H1 (cell line): ENCODE data around the gene IFNG-AS1. TPM values are rescaled to one million over a fixed set of nuclear protein-coding genes. Genes with fewer than 3 reads are reported as not detected.
A peak's percentile ranks its signal among the peaks of the same experiment; 100 is the strongest.

Experiments
- CTCF ChIA-PET: fragments of 300-600 bp; sonication (Branson Sonifier 250); formaldehyde crosslinking; loops from one replicate; lab custom pipeline; 2021; ENCODE audit not compliant: partially characterized antibody; lab: Charles Lee
- POLR2A ChIA-PET: fragments of 300-600 bp; sonication (Branson Sonifier 250); formaldehyde crosslinking; loops from one replicate; lab custom pipeline; 2021; ENCODE audit warnings: inconsistent platforms; ENCODE audit not compliant: partially characterized antibody; lab: Charles Lee
- DNase-seq, 2 experiments: peaks; one replicate each; pipeline versions ENCODE4 v3.0.0 to v3.0.0-alpha.2; 2010 to 2022; ENCODE audit warnings: low spot score in 2 of 2, low read depth in 1 of 2, mixed read lengths in 1 of 2
- FAIRE-seq: peaks from 2 replicates; lab custom pipeline; 2011; peaks lifted over from hg19 to GRCh38; lab: Jason Lieb, UNC
- H2AFZ ChIP-seq: 2 replicates; pipeline ENCODE4 v1.8.1; 2012; ENCODE audit warnings: low read length, inconsistent platforms
- H2AK5ac ChIP-seq: 2 replicates; pipeline ENCODE4 v1.6.1; 2013; ENCODE audit warnings: low read depth, low read length
- H2BK120ac ChIP-seq: replicated peaks from 2 replicates; pipeline ENCODE3; 2013; ENCODE audit warnings: low read depth, low read length, inconsistent platforms
- H2BK12ac ChIP-seq: 2 replicates; pipeline ENCODE4 v1.6.1; 2013; ENCODE audit warnings: low read depth, low read length
- H2BK15ac ChIP-seq: 2 replicates; pipeline ENCODE4 v1.6.1; 2013; ENCODE audit warnings: low read length
- H2BK20ac ChIP-seq: 2 replicates; pipeline ENCODE4 v1.6.1; 2013; ENCODE audit warnings: low read length
- H2BK5ac ChIP-seq: 2 replicates; pipeline ENCODE4 v1.6.1; 2013; ENCODE audit warnings: low read depth, low read length
- H3K14ac ChIP-seq: 2 replicates; pipeline ENCODE4 v1.6.1; 2013; ENCODE audit warnings: inconsistent platforms; ENCODE audit not compliant: insufficient read length
- H3K18ac ChIP-seq: 2 replicates; pipeline ENCODE4 v1.6.1; 2013; ENCODE audit warnings: low read length; ENCODE audit errors: extremely low read depth
- H3K23ac ChIP-seq: 2 replicates; pipeline ENCODE4 v1.6.1; 2013; ENCODE audit warnings: inconsistent platforms; ENCODE audit not compliant: insufficient read length
- H3K23me2 ChIP-seq: 2 replicates; pipeline ENCODE4 v1.6.1; 2013; ENCODE audit warnings: low read depth, low read length
- H3K27ac ChIP-seq: 2 replicates; pipeline ENCODE4 v1.6.1; 2011; ENCODE audit warnings: low read depth, low read length, inconsistent platforms
- H3K27me3 ChIP-seq, 4 experiments: replicated peaks in 1 of 4; 1 replicate in 1 of 4; 2 replicates in 3 of 4; pipeline versions ENCODE4 v1.6.1 to v1.8.1; 2011 to 2013; ENCODE audit warnings: low read length in 3 of 4, mild to moderate bottlenecking in 3 of 4, inconsistent platforms in 2 of 4, mixed read lengths in 2 of 4, moderate library complexity in 1 of 4; ENCODE audit not compliant: control insufficient read depth in 3 of 4, insufficient read depth in 3 of 4; ENCODE audit errors: extremely low read depth in 1 of 4
- H3K36me3 ChIP-seq, 4 experiments: 2 replicates each; pipeline versions ENCODE4 v1.6.1 to v1.8.1; 2011 to 2013; ENCODE audit warnings: mild to moderate bottlenecking in 4 of 4, low read length in 3 of 4, moderate library complexity in 2 of 4, control low read depth in 1 of 4, inconsistent platforms in 1 of 4; ENCODE audit not compliant: insufficient read depth in 4 of 4, control insufficient read depth in 2 of 4
- H3K4ac ChIP-seq: replicated peaks from 2 replicates; pipeline ENCODE3; 2013; ENCODE audit warnings: low read length, low read depth, mixed read lengths, inconsistent platforms; ENCODE audit not compliant: insufficient read length
- H3K4me1 ChIP-seq, 4 experiments: replicated peaks in 1 of 4; 1 replicate in 1 of 4; 2 replicates in 3 of 4; pipeline versions ENCODE4 v1.6.1 to v1.8.1; 2011 to 2013; ENCODE audit warnings: low read length in 3 of 4, inconsistent platforms in 2 of 4, mixed read lengths in 1 of 4; ENCODE audit not compliant: insufficient read depth in 4 of 4, control insufficient read depth in 3 of 4
- H3K4me2 ChIP-seq, 2 experiments: 2 replicates each; pipeline versions ENCODE4 v1.6.1 to v1.8.1; 2011 to 2013; ENCODE audit warnings: low read depth in 2 of 2, low read length in 2 of 2, control low read depth in 1 of 2, inconsistent platforms in 1 of 2, mild to moderate bottlenecking in 1 of 2; ENCODE audit not compliant: insufficient read depth in 1 of 2
- H3K4me3 ChIP-seq, 4 experiments: fragments of 200-600, 300-600 bp in 1 of 4; sonication (generic), shearing (Covaris generic), sonication (Bioruptor Twin) in 1 of 4; 2 replicates each; pipeline versions ENCODE4 v1.5.1 to v1.8.1; 2011 to 2016; ENCODE audit warnings: low read length in 4 of 4, low read depth in 3 of 4, control low read depth in 2 of 4, inconsistent platforms in 2 of 4, mild to moderate bottlenecking in 2 of 4, mixed read lengths in 1 of 4, moderate library complexity in 1 of 4; ENCODE audit not compliant: insufficient read depth in 2 of 4; ENCODE audit errors: extremely low read depth in 1 of 4
- H3K56ac ChIP-seq: replicated peaks from 2 replicates; pipeline ENCODE3; 2013; ENCODE audit warnings: low read depth, mild to moderate bottlenecking, mixed read lengths, low read length, inconsistent platforms; ENCODE audit not compliant: insufficient read length
- H3K79me1 ChIP-seq: 2 replicates; pipeline ENCODE4 v1.6.1; 2013; ENCODE audit warnings: low read depth, low read length, control low read depth
- H3K79me2 ChIP-seq, 2 experiments: 2 replicates each; pipeline versions ENCODE4 v1.6.1 to v1.8.1; 2012 to 2013; ENCODE audit warnings: low read length in 2 of 2, mild to moderate bottlenecking in 2 of 2, inconsistent platforms in 1 of 2; ENCODE audit not compliant: insufficient read depth in 2 of 2, control insufficient read depth in 1 of 2
- H3K9ac ChIP-seq, 4 experiments: replicated peaks in 1 of 4; 1 replicate in 1 of 4; 2 replicates in 3 of 4; pipeline versions ENCODE4 v1.6.1 to v1.8.1; 2011 to 2013; ENCODE audit warnings: low read depth in 3 of 4, low read length in 3 of 4, control low read depth in 2 of 4, mild to moderate bottlenecking in 2 of 4, moderate library complexity in 2 of 4, inconsistent platforms in 1 of 4; ENCODE audit errors: extremely low read depth in 1 of 4
- H3K9me3 ChIP-seq, 2 experiments: 2 replicates each; pipeline versions ENCODE4 v1.6.1 to v1.8.1; 2012 to 2013; ENCODE audit warnings: mild to moderate bottlenecking in 2 of 2, moderate library complexity in 2 of 2, control low read depth in 1 of 2, inconsistent platforms in 1 of 2, low read depth in 1 of 2, low read length in 1 of 2, mixed read lengths in 1 of 2; ENCODE audit not compliant: insufficient read depth in 2 of 2
- H4K20me1 ChIP-seq, 2 experiments: replicated peaks in 1 of 2; 2 replicates each; pipeline versions ENCODE3 to v1.8.1; 2011 to 2013; ENCODE audit warnings: inconsistent platforms in 2 of 2, low read length in 2 of 2, mild to moderate bottlenecking in 1 of 2; ENCODE audit not compliant: insufficient read depth in 2 of 2, control insufficient read depth in 1 of 2
- H4K5ac ChIP-seq: 2 replicates; pipeline ENCODE4 v1.6.1; 2013; ENCODE audit warnings: low read length, low read depth, mixed read lengths, inconsistent platforms; ENCODE audit not compliant: insufficient read length
- H4K8ac ChIP-seq: 2 replicates; pipeline ENCODE4 v1.8.0; 2013; ENCODE audit warnings: mild to moderate bottlenecking, moderate library complexity, low read length, inconsistent platforms; ENCODE audit not compliant: insufficient read depth; ENCODE audit errors: extremely low read depth
- H4K91ac ChIP-seq: replicated peaks from 2 replicates; pipeline ENCODE3; 2013; ENCODE audit warnings: low read length, mixed read lengths, inconsistent platforms; ENCODE audit not compliant: insufficient read length
- BCL11A ChIP-seq, 2 experiments: IDR thresholded peaks; one replicate each; pipeline ENCODE4 v1.6.1; 2011; ENCODE audit warnings: low read depth in 2 of 2, low read length in 2 of 2, mild to moderate bottlenecking in 2 of 2
- CBX8 ChIP-seq: fragments of 300-800, 300-1000 bp; sonication (generic); IDR thresholded peaks from 2 replicates; pipeline ENCODE4 v1.7.1; 2016; ENCODE audit warnings: low read depth, low read length, borderline replicate concordance
- EGR1 ChIP-seq: IDR thresholded peaks from 2 replicates; pipeline ENCODE4 v1.6.1; 2011; ENCODE audit warnings: low read depth, low read length, borderline replicate concordance
- HDAC2 ChIP-seq, 2 experiments: fragments of 300-600 bp in 1 of 2; sonication (generic) in 1 of 2; IDR thresholded peaks; 2 replicates each; pipeline ENCODE4 v1.6.1; 2011 to 2012; ENCODE audit warnings: low read depth in 2 of 2, low read length in 2 of 2, mild to moderate bottlenecking in 2 of 2, moderate library complexity in 2 of 2, borderline replicate concordance in 1 of 2, inconsistent platforms in 1 of 2
- KDM4A ChIP-seq: IDR thresholded peaks from one replicate; pipeline ENCODE4 v1.7.1; 2012; ENCODE audit warnings: low read depth, mild to moderate bottlenecking, moderate library complexity, low read length, inconsistent platforms; ENCODE audit not compliant: severe bottlenecking
- POLR2A ChIP-seq, 2 experiments: IDR thresholded peaks; 1 replicate in 1 of 2; 2 replicates in 1 of 2; pipeline ENCODE4 v1.6.1; 2011; ENCODE audit warnings: low read depth in 2 of 2, low read length in 2 of 2, mild to moderate bottlenecking in 2 of 2; ENCODE audit errors: control extremely low read depth in 1 of 2
- RNF2 ChIP-seq: fragments of 200-900, 300-1000 bp; sonication (generic); IDR thresholded peaks from 2 replicates; pipeline ENCODE4 v1.7.1; 2016; ENCODE audit warnings: borderline replicate concordance, low read depth, mild to moderate bottlenecking, antibody characterized with exemption, low read length; ENCODE audit not compliant: poor library complexity, severe bottlenecking; ENCODE audit errors: missing control alignments
- SIRT6 ChIP-seq: IDR thresholded peaks from one replicate; pipeline ENCODE4 v1.7.1; 2012; ENCODE audit warnings: low read length, inconsistent platforms
- SRF ChIP-seq: IDR thresholded peaks from 2 replicates; pipeline ENCODE4 v1.6.1; 2011; ENCODE audit warnings: mild to moderate bottlenecking, low read depth, low read length, moderate library complexity
- TBP ChIP-seq: IDR thresholded peaks from 2 replicates; pipeline ENCODE4 v1.6.1; 2011; ENCODE audit warnings: low read depth, low read length, improper control_type of control experiment
- YY1 ChIP-seq: IDR thresholded peaks from 2 replicates; pipeline ENCODE4 v1.6.1; 2011; ENCODE audit warnings: low read depth, mild to moderate bottlenecking, low read length
- WGBS, 2 experiments: shearing (Covaris generic) in 1 of 2; methylation state at CpG; one replicate each; pipeline versions ENCODE4 v1.1.6 to v1.1.7; 2013 to 2015; ENCODE audit warnings: low lambda C conversion rate in 2 of 2, mixed read lengths in 2 of 2, inconsistent platforms in 1 of 2, low coverage in 1 of 2, missing lambda C conversion rate in 1 of 2; ENCODE audit not compliant: insufficient replicate concordance in 2 of 2, insufficient coverage in 1 of 2, insufficient read length in 1 of 2; ENCODE audit errors: extremely low coverage in 1 of 2, missing lambda C conversion rate in 1 of 2; 5-methylcytosine and 5-hydroxymethylcytosine counted together
- polyA plus RNA-seq, 7 experiments: library from polyadenylated mRNA; depleted of rRNA in 3 of 7; stranded (reverse) in 5 of 7; unstranded in 2 of 7; fragments of >200 nt in 5 of 7; fragments of 200-250 nt in 2 of 7; gene quantifications; 1 replicate in 5 of 7; 2 replicates in 1 of 7; 4 replicates in 1 of 7; pipeline versions ENCODE4 v1.2.1 to v1.2.3, GENCODE V29; 2011 to 2013; ENCODE audit warnings: missing spikeins in 2 of 7, mixed read lengths in 2 of 7
- total RNA-seq: library from RNA; stranded (reverse); fragmentation: NEBNext Ultra II Directional; extraction: Animal tissue kit (Norgen Biotek cat#: 25700); gene quantifications from 2 replicates; pipeline ENCODE4 v1.2.1, GENCODE V29; 2021
- TF ChIP-seq, protein P1 (sequence below): IDR thresholded peaks from 2 replicates; pipeline ENCODE4 v1.6.1; 2011; ENCODE audit warnings: low read depth, mild to moderate bottlenecking, low read length; ENCODE audit not compliant: insufficient read depth

Gene IFNG-AS1
- total and polyA plus RNA-seq, 2 of the 8 experiments (the other 6 are each of a cell fraction or from before 2014, with no cell fraction given) = not detected

GRCh38 chr12:67942724-67943123 is 46.5 kb upstream of the IFNG-AS1 start:
- peaks cover 0 to 6% (median 2%) of the 10 kb centered on the region in 4 experiments; a peak in 3 of 7 replicates for H3K4me1 ChIP-seq
- TF ChIP-seq BCL11A (IDR thresholded peaks at IDR 0.05; ENCODE audit: low read depth in 2 of 2, low read length in 2 of 2) (no peak), POLR2A (IDR thresholded peaks at IDR 0.05; ENCODE audit: control extremely low read depth in 1 of 2, low read depth in 2 of 2, low read length in 2 of 2) (no peak), YY1 (no peak), CBX8 (no peak), EGR1 (no peak), TBP (no peak), SIRT6 (no peak), KDM4A (no peak), RNF2 (no peak), SRF (no peak), HDAC2 (IDR thresholded peaks at IDR 0.05; ENCODE audit: borderline replicate concordance in 1 of 2, low read depth in 2 of 2, low read length in 2 of 2) (no peak)
- TF ChIP-seq, protein P1, sequence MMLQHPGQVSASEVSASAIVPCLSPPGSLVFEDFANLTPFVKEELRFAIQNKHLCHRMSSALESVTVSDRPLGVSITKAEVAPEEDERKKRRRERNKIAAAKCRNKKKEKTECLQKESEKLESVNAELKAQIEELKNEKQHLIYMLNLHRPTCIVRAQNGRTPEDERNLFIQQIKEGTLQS = no peak
- FAIRE-seq = no peak
- no peak overlapping the region for H3K23ac ChIP-seq
- no peaks in the 10 kb centered on the region for H3K23me2 ChIP-seq
- no peaks in the 10 kb centered on the region for H3K79me2 ChIP-seq
- no peak overlapping the region for H2BK12ac ChIP-seq
- no peaks in the 10 kb centered on the region for H3K79me1 ChIP-seq
- no peaks in the 10 kb centered on the region for H3K27me3 ChIP-seq
- H3K36me3 ChIP-seq = no peaks in the 10 kb centered on the region
- H4K91ac ChIP-seq = no peak overlapping the region
- H2BK5ac ChIP-seq = no peak overlapping the region
- no peak overlapping the region for H3K14ac ChIP-seq
- 92% methylated on average over 3 of the region's 3 CpGs; no CpG with 5 or more reads in 1 of the 2 experiments for WGBS, 2 experiments
- H3K56ac ChIP-seq = no peak overlapping the region
- ChIA-PET POLR2A (no interaction called here), CTCF (interaction anchor here (0.6 to 2.5 kb wide), 33 partner anchors 8 to 586 kb away, joined by 3 to 28 read pairs (median 3); partner anchors contain the start of gene DYRK2)
- H3K4ac ChIP-seq = no peak overlapping the region
- H3K27ac ChIP-seq = no peak overlapping the region
- no peaks in the 10 kb centered on the region for H4K20me1 ChIP-seq
- H2BK15ac ChIP-seq = no peak overlapping the region
- no peak overlapping the region for H3K4me3 ChIP-seq
- no peak overlapping the region for H4K5ac ChIP-seq
- no peak overlapping the region for H4K8ac ChIP-seq
- no peak overlapping the region for H2BK120ac ChIP-seq
- no peak overlapping the region for H3K4me2 ChIP-seq
- DNase-seq = no peak
- no peaks in the 10 kb centered on the region for H3K9me3 ChIP-seq
- no peak overlapping the region for H2BK20ac ChIP-seq
- no peak overlapping the region for H3K18ac ChIP-seq
- H2AK5ac ChIP-seq = no peak overlapping the region
- H2AFZ ChIP-seq = no peak overlapping the region
- H3K9ac ChIP-seq = peak overlapping the region in 1 of 4 experiments; percentile 9; a peak in 1 of 7 replicates
